ES-I3 (cell line): ENCODE results near the gene PDE6A.
A peak's percentile ranks its signal among the peaks of the same experiment; 100 is the strongest.
"Not testable (repeated sequence)": the region's sequence is repeated elsewhere in the genome, so short reads cannot be mapped to it uniquely, and the experiment has no call there.

Experiments
- H3K36me3 ChIP-seq: 2 replicates; pipeline ENCODE4 v1.6.1; 2013; ENCODE audit warnings: mild to moderate bottlenecking, low read length, control low read depth, moderate library complexity; ENCODE audit not compliant: insufficient read depth
- H3K4me1 ChIP-seq: 2 replicates; pipeline ENCODE4 v1.6.1; 2013; ENCODE audit warnings: mild to moderate bottlenecking, control low read depth, low read length; ENCODE audit not compliant: insufficient read depth
- H3K9ac ChIP-seq: 2 replicates; pipeline ENCODE4 v1.6.1; 2013; ENCODE audit warnings: low read depth, mild to moderate bottlenecking, low read length, moderate library complexity
- H3K9me3 ChIP-seq: 2 replicates; pipeline ENCODE4 v1.6.1; 2013; ENCODE audit warnings: mild to moderate bottlenecking, low read length, moderate library complexity; ENCODE audit not compliant: control insufficient read depth, insufficient read depth

The PDE6A gene

GRCh38 chr5:149960272-149961185, 15.9 kb upstream of the PDE6A start, which contains the start of gene SLC26A2:
Gene SLC26A2, plus strand, starts transcription at chr5:149960758. Its CDS starts 16,895 bp downstream, at chr5:149977653.
- no peaks in the 10 kb centered on the region for H3K9me3 ChIP-seq
- no peaks in the 10 kb centered on the region for H3K36me3 ChIP-seq
- H3K9ac ChIP-seq = peak within 1 kb of the TSS; percentile 68
- no peaks in the 10 kb centered on the region for H3K4me1 ChIP-seq

DNA sequence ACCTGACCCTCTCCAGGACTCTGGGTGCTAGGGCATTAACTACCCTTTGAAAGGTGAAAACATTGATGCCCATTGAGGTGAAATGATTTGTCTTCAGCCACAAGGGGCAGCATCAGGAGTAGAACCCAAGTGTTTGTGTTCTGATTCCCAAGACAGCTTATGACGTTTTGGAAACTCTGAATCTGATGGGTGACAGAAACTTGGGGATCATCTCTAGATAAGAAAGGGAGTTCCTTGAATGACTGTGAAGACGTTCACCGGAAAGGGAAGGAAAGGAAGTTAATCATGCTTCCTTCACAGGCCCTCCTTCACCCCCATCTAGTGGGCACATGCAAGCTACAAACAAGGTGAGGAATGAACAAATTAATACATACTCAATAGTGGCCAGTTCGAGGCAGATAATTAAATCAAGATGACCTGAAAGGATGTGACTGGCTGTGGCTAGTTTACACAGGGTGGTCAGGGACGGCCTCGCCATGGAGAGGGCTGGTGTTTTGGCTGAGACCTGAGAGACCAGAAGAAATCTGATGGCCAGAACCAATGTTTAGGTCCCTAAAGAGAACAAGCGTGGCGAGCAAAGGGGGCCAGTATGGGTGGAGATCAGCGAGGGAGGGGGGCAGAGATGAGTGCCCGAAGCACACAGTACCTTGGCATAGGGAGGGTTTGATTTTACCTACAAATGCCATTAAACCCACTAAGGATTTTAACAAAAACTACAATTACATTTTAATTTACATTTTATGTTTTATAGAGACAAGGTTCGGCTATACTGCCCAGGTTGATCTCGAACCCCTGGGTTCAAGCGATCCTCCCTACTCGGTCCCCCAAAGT, 15.0 kb upstream of the PDE6A start:
- Histone ChIP-seq H3K36me3 (no peaks in the 10 kb centered on the region), H3K4me1 (no peaks in the 10 kb centered on the region), H3K9me3 (no peaks in the 10 kb centered on the region), H3K9ac (peak overlapping the region; percentile 68)

- Histone ChIP-seq H3K4me1 (no peaks in the 10 kb centered on the region), H3K36me3 (no peaks in the 10 kb centered on the region), H3K9ac (no peak overlapping the region), H3K9me3 (no peaks in the 10 kb centered on the region)
These were observed 13.3 kb upstream of the PDE6A start for GRCh38 chr5:149957855-149958254.

DNA sequence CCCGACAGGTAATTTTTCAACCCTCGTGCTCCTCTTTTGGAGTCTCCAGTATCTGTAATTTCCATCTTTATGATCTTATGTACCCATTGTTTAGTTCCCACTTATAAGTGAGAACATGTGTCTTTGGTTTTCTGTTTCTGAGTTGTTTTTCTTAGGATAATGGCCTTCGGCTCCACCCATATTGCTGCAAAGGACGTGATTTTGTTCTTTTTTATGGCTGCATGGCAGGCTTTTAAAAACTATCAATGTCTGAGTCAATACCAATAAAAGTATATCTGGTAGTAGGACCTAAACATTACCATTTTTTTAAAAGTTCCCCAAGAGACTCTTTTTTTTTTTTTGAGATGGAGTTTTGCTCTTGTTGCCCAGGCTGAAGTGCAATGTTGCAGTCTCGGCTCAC, 12.1 kb upstream of the PDE6A start:
- Histone ChIP-seq H3K4me1 (no peaks in the 10 kb centered on the region), H3K36me3 (no peaks in the 10 kb centered on the region), H3K9ac (no peak overlapping the region), H3K9me3 (no peaks in the 10 kb centered on the region)

- no peaks in the 10 kb centered on the region for H3K9me3 ChIP-seq
- no peak overlapping the region for H3K9ac ChIP-seq
- no peaks in the 10 kb centered on the region for H3K4me1 ChIP-seq
- no peaks in the 10 kb centered on the region for H3K36me3 ChIP-seq
These were observed 10.2 kb upstream of the PDE6A start for GRCh38 chr5:149954798-149955197.

GRCh38 chr5:149953436-149954121, 9.0 kb upstream of the PDE6A start:
- H3K36me3 ChIP-seq = no peaks in the 10 kb centered on the region
- no peak overlapping the region for H3K9ac ChIP-seq
- H3K4me1 ChIP-seq = no peaks in the 10 kb centered on the region
- H3K9me3 ChIP-seq = no peaks in the 10 kb centered on the region

DNA sequence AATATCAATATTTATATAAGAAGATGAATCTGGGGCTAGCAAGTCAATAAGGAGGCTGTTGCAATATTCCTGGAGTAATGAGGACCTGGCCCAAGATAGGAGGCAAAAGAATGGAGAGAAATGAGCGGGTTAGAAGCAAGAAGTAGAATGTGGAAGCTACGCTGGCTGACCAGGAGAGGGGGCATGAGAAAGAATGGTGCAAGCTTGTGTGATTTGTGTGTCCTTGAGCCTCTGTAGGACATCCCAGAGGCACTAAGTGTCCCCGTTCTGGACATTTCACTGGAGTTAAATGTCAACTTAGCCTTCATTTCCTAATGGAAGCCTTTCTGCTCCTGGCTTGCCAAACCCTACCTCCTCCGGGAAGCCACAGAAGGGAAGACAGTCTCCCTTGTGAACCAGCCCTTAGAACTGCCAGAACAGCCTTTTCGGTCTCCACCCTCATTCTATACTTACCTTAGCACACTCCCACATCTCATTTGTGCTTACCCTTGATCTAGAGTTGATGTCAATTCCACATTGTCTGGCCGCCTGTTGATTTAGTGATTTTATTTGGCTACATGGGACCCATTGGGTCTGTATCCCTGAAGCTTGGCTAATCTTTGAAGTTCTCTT, 6.7 kb upstream of the PDE6A start:
- Histone ChIP-seq H3K36me3 (no peaks in the 10 kb centered on the region), H3K9me3 (no peaks in the 10 kb centered on the region), H3K4me1 (no peaks in the 10 kb centered on the region), H3K9ac (no peak overlapping the region)

DNA sequence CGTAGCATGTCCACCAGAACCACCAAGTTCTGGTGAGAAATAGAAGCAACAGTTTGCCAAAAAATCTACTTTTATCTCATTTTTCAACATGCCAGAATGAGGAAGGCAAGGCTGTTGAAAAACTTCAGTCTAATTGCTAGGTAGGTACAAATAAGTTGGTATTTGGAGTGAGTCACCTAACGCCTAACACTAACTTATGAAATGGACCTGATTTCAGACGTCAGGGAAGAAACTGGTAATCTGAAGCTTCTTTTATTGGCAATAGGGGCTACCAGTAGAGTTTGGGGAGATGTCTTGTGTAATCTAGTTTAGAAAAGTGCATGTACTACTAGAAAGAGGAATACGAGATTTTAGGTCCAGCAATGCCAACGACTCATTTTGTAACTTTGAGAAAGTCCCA, 4.4 kb upstream of the PDE6A start:
- H3K9ac ChIP-seq = no peak overlapping the region
- H3K4me1 ChIP-seq = no peaks in the 10 kb centered on the region
- H3K36me3 ChIP-seq = no peaks in the 10 kb centered on the region
- H3K9me3 ChIP-seq = no peaks in the 10 kb centered on the region

- no peak overlapping the region for H3K9ac ChIP-seq
- H3K36me3 ChIP-seq = no peaks in the 10 kb centered on the region
- no peaks in the 10 kb centered on the region for H3K4me1 ChIP-seq
- no peaks in the 10 kb centered on the region for H3K9me3 ChIP-seq
These were observed 1.5 kb upstream of the PDE6A start for GRCh38 chr5:149946118-149946517.

- not testable (repeated sequence) for H3K9me3 ChIP-seq, H3K9ac ChIP-seq, H3K36me3 ChIP-seq
- H3K4me1 ChIP-seq = 0 out of 2 replicates have a peak, but pooled peaks cover 11% of the 10 kb centered on the region
These were observed 1.2 kb downstream of the PDE6A start for GRCh38 chr5:149943177-149943949.

- H3K4me1 ChIP-seq = 0 out of 2 replicates have a peak, but pooled peaks cover 15% of the 10 kb centered on the region
- not testable (repeated sequence) for H3K9ac ChIP-seq, H3K36me3 ChIP-seq, H3K9me3 ChIP-seq
These were observed 1.8 kb downstream of the PDE6A start for GRCh38 chr5:149942741-149943169.

DNA sequence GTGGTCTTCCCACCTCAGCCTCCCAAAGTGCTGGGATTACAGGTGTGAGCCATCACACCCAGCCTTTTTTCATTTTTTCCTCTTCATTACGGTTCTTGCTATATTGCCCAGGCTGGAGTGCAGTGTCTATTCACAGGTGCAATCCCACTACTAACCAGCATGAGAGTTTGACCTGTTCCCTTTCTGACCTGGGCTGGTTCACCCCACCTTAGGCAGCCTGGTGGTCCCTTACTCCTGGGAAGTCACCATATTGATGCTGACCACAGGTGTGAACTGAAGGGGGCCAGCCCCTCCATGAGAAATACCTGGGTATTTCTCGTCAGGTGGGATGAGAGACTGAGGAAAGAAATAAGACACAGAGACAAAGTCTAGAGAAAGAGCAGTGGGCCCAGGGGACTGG, 2.4 kb downstream of the PDE6A start:
- Histone ChIP-seq H3K9me3 (no peaks in the 10 kb centered on the region), H3K9ac (no peak overlapping the region)

GRCh38 chr5:149941795-149942194, 2.8 kb downstream of the PDE6A start:
- H3K9me3 ChIP-seq = no peaks in the 10 kb centered on the region
- H3K9ac ChIP-seq = no peak overlapping the region
- 0 out of 2 replicates have a peak, but pooled peaks cover 15% of the 10 kb centered on the region for H3K4me1 ChIP-seq
- no peaks in the 10 kb centered on the region for H3K36me3 ChIP-seq

More for the DNA sequence above, 2.4 kb downstream of the PDE6A start:
- Histone ChIP-seq H3K4me1 (0 out of 2 replicates have a peak, but pooled peaks cover 15% of the 10 kb centered on the region), H3K36me3 (no peaks in the 10 kb centered on the region)
